Activated T-helper 2 cell treated with anti-CD3 and anti-CD28 coated beads, Interferon-gamma antibody, Interleukin-2, Interleukin-4, amounts not matched to agents 10 μg/mL and 5 μg/mL and 100 μg/mL, durations not matched to agents 14 hours and 24 hours and 36 hours (primary cell): Measurements from ENCODE around the gene IDS. TPM values are rescaled to one million over a fixed set of nuclear protein-coding genes. Genes with fewer than 3 reads are reported as not detected.
"Not testable (repeated sequence)": the region's sequence is repeated elsewhere in the genome, so short reads cannot be mapped to it uniquely, and the experiment has no call there.

Source experiments
- DNase-seq: peaks from one replicate; pipeline ENCODE4 v3.0.0; 2021; ENCODE audit warnings: low spot score
- H3K27ac Mint-ChIP-seq: one replicate; pipeline ENCODE4 v1.8.0; 2021; ENCODE audit warnings: mixed read lengths
- H3K27me3 Mint-ChIP-seq: one replicate; pipeline ENCODE4 v1.8.0; 2021; ENCODE audit warnings: low read depth, mixed read lengths
- H3K36me3 Mint-ChIP-seq: one replicate; pipeline ENCODE4 v1.8.0; 2021; ENCODE audit warnings: low read depth, mixed read lengths
- H3K4me1 Mint-ChIP-seq: one replicate; pipeline ENCODE4 v1.8.0; 2021; ENCODE audit warnings: low read depth, mixed read lengths
- H3K4me3 Mint-ChIP-seq: one replicate; pipeline ENCODE4 v1.8.0; 2021; ENCODE audit warnings: low read depth, mild to moderate bottlenecking, moderate library complexity, mixed read lengths
- H3K9me3 Mint-ChIP-seq: one replicate; pipeline ENCODE4 v1.8.0; 2021; ENCODE audit warnings: mixed read lengths
- intact Hi-C: fragments of 100-400 bp; cut with micrococcal nuclease; formaldehyde crosslinking; loops from one replicate; pipeline ENCODE4 v1.15.1; 2023
- total RNA-seq: library from RNA; stranded (reverse); gene quantifications from 2 replicates; pipeline ENCODE4 v1.2.3, GENCODE V29; 2022

Gene IDS
- total RNA-seq, 1 donor from 2014 or later: 40.4 TPM

- H3K36me3 Mint-ChIP-seq: peaks cover 17% of the 10 kb centered on the region
- intact Hi-C loops: no loop called here
- H3K27me3 Mint-ChIP-seq: no peaks in the 10 kb centered on the region
- peaks cover 12% of the 10 kb centered on the region for H3K9me3 Mint-ChIP-seq
- DNase-seq: no peak
- H3K4me1 Mint-ChIP-seq: peaks cover 44% of the 10 kb centered on the region
- no peak overlapping the region for H3K27ac Mint-ChIP-seq
- no peak overlapping the region for H3K4me3 Mint-ChIP-seq
These were observed 16.3 kb upstream of the IDS start for GRCh38 chrX:149521438-149521837.

GRCh38 chrX:149520636-149521277 lies 15.7 kb upstream of the IDS start:
- H3K9me3 Mint-ChIP-seq: peaks cover 12% of the 10 kb centered on the region
- DNase-seq, H3K27ac Mint-ChIP-seq, H3K4me3 Mint-ChIP-seq, H3K27me3 Mint-ChIP-seq, intact Hi-C loops: not testable (repeated sequence)
- H3K4me1 Mint-ChIP-seq: peaks cover 51% of the 10 kb centered on the region
- H3K36me3 Mint-ChIP-seq: peaks cover 17% of the 10 kb centered on the region

GRCh38 chrX:149518236-149518635 lies 13.1 kb upstream of the IDS start:
- Mint-ChIP-seq H3K9me3 (peaks cover 12% of the 10 kb centered on the region), H3K4me1 (peaks cover 69% of the 10 kb centered on the region), H3K27me3 (no peaks in the 10 kb centered on the region), H3K4me3 (no peak overlapping the region), H3K36me3 (peaks cover 17% of the 10 kb centered on the region), H3K27ac (no peak overlapping the region)
- no peak for DNase-seq
- intact Hi-C loops: no loop called here

- no peak for DNase-seq
- Mint-ChIP-seq H3K9me3 (peaks cover 12% of the 10 kb centered on the region), H3K4me1 (peaks cover 66% of the 10 kb centered on the region), H3K27me3 (no peaks in the 10 kb centered on the region), H3K4me3 (no peak overlapping the region), H3K27ac (no peak overlapping the region), H3K36me3 (peaks cover 17% of the 10 kb centered on the region)
- intact Hi-C loops: no loop called here
These were observed 12.2 kb upstream of the IDS start for GRCh38 chrX:149517308-149517707.

- Mint-ChIP-seq H3K27ac (no peak overlapping the region), H3K36me3 (peaks cover 17% of the 10 kb centered on the region), H3K4me3 (no peak overlapping the region), H3K27me3 (no peaks in the 10 kb centered on the region), H3K4me1 (peaks cover 62% of the 10 kb centered on the region), H3K9me3 (peaks cover 12% of the 10 kb centered on the region)
- intact Hi-C loops: no loop called here
- DNase-seq: no peak
These were observed 11.5 kb upstream of the IDS start for GRCh38 chrX:149516604-149517003.

GRCh38 chrX:149515954-149516602 lies 11.0 kb upstream of the IDS start:
- Mint-ChIP-seq H3K4me1 (peaks cover 58% of the 10 kb centered on the region), H3K9me3 (peaks cover 12% of the 10 kb centered on the region), H3K36me3 (peaks cover 17% of the 10 kb centered on the region), H3K4me3 (no peak overlapping the region), H3K27ac (peak overlapping the region; percentile 49), H3K27me3 (no peaks in the 10 kb centered on the region)
- intact Hi-C loops: no loop called here
- DNase-seq: no peak

GRCh38 chrX:149513825-149514428 lies 8.8 kb upstream of the IDS start:
- intact Hi-C loops: no loop called here
- DNase-seq: no peak
- Mint-ChIP-seq H3K27me3 (peaks cover 1% of the 10 kb centered on the region), H3K4me1 (peaks cover 44% of the 10 kb centered on the region), H3K36me3 (peaks cover 17% of the 10 kb centered on the region), H3K9me3 (peaks cover 12% of the 10 kb centered on the region), H3K27ac (no peak overlapping the region), H3K4me3 (no peak overlapping the region)

GRCh38 chrX:149512225-149512885 lies 7.2 kb upstream of the IDS start:
- DNase-seq: peak; percentile 43
- peaks cover 6% of the 10 kb centered on the region for H3K9me3 Mint-ChIP-seq
- no peak overlapping the region for H3K4me3 Mint-ChIP-seq
- peaks cover 9% of the 10 kb centered on the region for H3K36me3 Mint-ChIP-seq
- peaks cover 1% of the 10 kb centered on the region for H3K27me3 Mint-ChIP-seq
- H3K27ac Mint-ChIP-seq: peak overlapping the region; percentile 81
- intact Hi-C loops: no loop called here
- H3K4me1 Mint-ChIP-seq: peaks cover 38% of the 10 kb centered on the region

- intact Hi-C loops: no loop called here
These were observed 6.0 kb upstream of the IDS start for GRCh38 chrX:149511081-149511480.

GRCh38 chrX:149510386-149510785 lies 5.3 kb upstream of the IDS start:
- H3K27me3 Mint-ChIP-seq: peaks cover 1% of the 10 kb centered on the region
- H3K4me3 Mint-ChIP-seq: no peak overlapping the region
- no peak for DNase-seq
- H3K4me1 Mint-ChIP-seq: peaks cover 27% of the 10 kb centered on the region
- H3K9me3 Mint-ChIP-seq: no peaks in the 10 kb centered on the region
- no peak overlapping the region for H3K27ac Mint-ChIP-seq
- intact Hi-C loops: no loop called here
- H3K36me3 Mint-ChIP-seq: no peaks in the 10 kb centered on the region

More at GRCh38 chrX:149511081-149511480, 6.0 kb upstream of the IDS start:
- Mint-ChIP-seq H3K27me3 (peaks cover 1% of the 10 kb centered on the region), H3K9me3 (no peaks in the 10 kb centered on the region), H3K4me1 (peaks cover 28% of the 10 kb centered on the region), H3K36me3 (no peaks in the 10 kb centered on the region), H3K4me3 (no peak overlapping the region), H3K27ac (no peak overlapping the region)
- DNase-seq: no peak

GRCh38 chrX:149508467-149508866 lies 3.4 kb upstream of the IDS start:
- H3K27ac Mint-ChIP-seq: no peak overlapping the region
- no peaks in the 10 kb centered on the region for H3K36me3 Mint-ChIP-seq
- H3K4me1 Mint-ChIP-seq: peaks cover 19% of the 10 kb centered on the region

GRCh38 chrX:149506349-149506748 lies 1.2 kb upstream of the IDS start:
- no peak overlapping the region for H3K27ac Mint-ChIP-seq
- no peaks in the 10 kb centered on the region for H3K9me3 Mint-ChIP-seq
- peaks cover 5% of the 10 kb centered on the region for H3K36me3 Mint-ChIP-seq
- H3K4me3 Mint-ChIP-seq: no peak overlapping the region
- no peak for DNase-seq
- intact Hi-C loops: loop anchor here (10.0 kb wide), 2 partner anchors 858 to 1592 kb away; partner anchors contain the start of genes FMR1 and MAMLD1
- H3K4me1 Mint-ChIP-seq: peaks cover 22% of the 10 kb centered on the region
- peaks cover 1% of the 10 kb centered on the region for H3K27me3 Mint-ChIP-seq

More at GRCh38 chrX:149508467-149508866, 3.4 kb upstream of the IDS start:
- Mint-ChIP-seq H3K9me3 (no peaks in the 10 kb centered on the region), H3K27me3 (peaks cover 1% of the 10 kb centered on the region), H3K4me3 (no peak overlapping the region)
- no peak for DNase-seq
- intact Hi-C loops: loop anchor here (10.0 kb wide), 2 partner anchors 856 to 1594 kb away; partner anchors contain the start of genes FMR1 and MAMLD1
